HEK293 (cell line): ENCODE data around the gene SLIT1.

Experiments used
- CTCF ChIP-seq: fragments of 450-650 bp; formaldehyde crosslinking; IDR thresholded peaks from 2 replicates; pipeline ENCODE4 v1.5.1; 2016; ENCODE audit warnings: missing biosample characterization, missing genetic modification characterization
- KLF10 ChIP-seq: fragments of 450-650 bp; IDR thresholded peaks from 2 replicates; pipeline ENCODE4 v1.5.1; 2018; ENCODE audit warnings: missing biosample characterization, mild to moderate bottlenecking, missing genetic modification characterization
- TCF7L2 ChIP-seq: IDR thresholded peaks from 2 replicates; pipeline ENCODE4 v1.6.1; 2011; ENCODE audit warnings: low read depth, mild to moderate bottlenecking, inconsistent platforms, low read length, moderate library complexity, borderline replicate concordance
- ZNF214 ChIP-seq: fragments of 450-650 bp; formaldehyde crosslinking; IDR thresholded peaks from 2 replicates; pipeline ENCODE4 v1.5.1; 2017; ENCODE audit warnings: missing biosample characterization, mild to moderate bottlenecking, missing genetic modification characterization, borderline replicate concordance
- ZNF24 ChIP-seq: fragments of 450-650 bp; formaldehyde crosslinking; IDR thresholded peaks from 2 replicates; pipeline ENCODE4 v1.5.1; 2016; ENCODE audit warnings: missing biosample characterization, missing genetic modification characterization
- ZNF302 ChIP-seq: fragments of 450-650 bp; formaldehyde crosslinking; IDR thresholded peaks from 2 replicates; pipeline ENCODE4 v1.5.1; 2016; ENCODE audit warnings: missing biosample characterization, missing genetic modification characterization, low read depth
- ZNF350 ChIP-seq: fragments of 450-650 bp; formaldehyde crosslinking; IDR thresholded peaks from 2 replicates; pipeline ENCODE4 v1.5.0; 2017; ENCODE audit warnings: missing biosample characterization, mild to moderate bottlenecking, missing genetic modification characterization
- ZNF777 ChIP-seq: fragments of 450-650 bp; formaldehyde crosslinking; IDR thresholded peaks from 2 replicates; pipeline ENCODE4 v1.5.1; 2017; ENCODE audit warnings: missing biosample characterization, missing genetic modification characterization, borderline replicate concordance
- TF ChIP-seq, protein P1 (sequence below): IDR thresholded peaks from 2 replicates; pipeline ENCODE4 v1.6.1; 2011; ENCODE audit warnings: mild to moderate bottlenecking, low read depth, low read length, borderline replicate concordance

GRCh38 chr10:97069026-97069425, 116.7 kb downstream of the SLIT1 start:
- TF ChIP-seq CTCF (tag by site-specific recombination) (no peak), ZNF350 (tag by site-specific recombination) (no peak), ZNF24 (tag by site-specific recombination) (no peak), ZNF302 (tag by site-specific recombination) (no peak), TCF7L2 (no peak), ZNF777 (tag by site-specific recombination) (no peak), ZNF214 (tag by site-specific recombination) (no peak), KLF10 (no peak)
- TF ChIP-seq, protein P1, sequence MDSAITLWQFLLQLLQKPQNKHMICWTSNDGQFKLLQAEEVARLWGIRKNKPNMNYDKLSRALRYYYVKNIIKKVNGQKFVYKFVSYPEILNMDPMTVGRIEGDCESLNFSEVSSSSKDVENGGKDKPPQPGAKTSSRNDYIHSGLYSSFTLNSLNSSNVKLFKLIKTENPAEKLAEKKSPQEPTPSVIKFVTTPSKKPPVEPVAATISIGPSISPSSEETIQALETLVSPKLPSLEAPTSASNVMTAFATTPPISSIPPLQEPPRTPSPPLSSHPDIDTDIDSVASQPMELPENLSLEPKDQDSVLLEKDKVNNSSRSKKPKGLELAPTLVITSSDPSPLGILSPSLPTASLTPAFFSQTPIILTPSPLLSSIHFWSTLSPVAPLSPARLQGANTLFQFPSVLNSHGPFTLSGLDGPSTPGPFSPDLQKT = no peak
